AG08396 (cell line): ENCODE measurements around the gene LIN52.

Experiments used
- DNase-seq: peaks from one replicate; pipeline ENCODE4 v3.0.0; 2012; ENCODE audit warnings: low spot score, mixed read lengths

LIN52 gene

DNA sequence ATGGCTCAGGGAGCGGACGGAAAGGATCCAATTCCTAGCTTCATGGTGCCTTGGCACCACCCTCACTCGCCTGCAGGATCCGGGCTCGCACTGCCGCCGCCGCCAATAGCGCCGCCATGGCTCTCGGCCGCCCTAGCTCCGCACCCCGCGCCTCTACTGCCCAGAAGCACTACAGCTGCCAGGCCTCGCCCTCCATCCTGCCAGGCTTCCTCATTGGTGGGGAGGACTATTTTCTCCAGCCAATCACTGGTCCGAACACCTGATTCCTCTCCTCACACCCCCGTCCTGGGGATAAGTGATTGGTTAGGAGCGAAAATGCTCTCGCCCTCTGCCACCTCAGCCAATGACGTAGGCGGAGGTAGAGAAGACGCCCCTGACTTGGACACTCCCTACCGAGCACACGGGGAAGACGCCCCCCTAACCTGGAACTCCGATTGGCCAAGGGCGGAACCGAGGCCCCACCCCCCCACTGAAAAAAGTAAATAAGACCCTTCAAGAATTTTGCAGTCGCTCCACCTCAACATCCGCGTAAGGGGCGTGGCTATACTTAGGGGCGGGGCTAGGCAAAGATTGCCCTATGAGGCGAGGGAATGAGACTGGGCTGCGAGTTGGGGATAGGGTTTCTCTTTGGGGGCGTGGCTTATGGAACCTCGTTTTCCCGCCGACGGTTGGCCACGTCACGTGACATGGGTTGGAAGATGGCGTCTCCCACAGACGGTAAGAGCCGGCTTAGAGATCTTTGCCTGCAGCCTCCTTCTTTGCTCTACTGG is at the start of gene LIN52, which contains the start of gene ALDH6A1:
TSS of gene LIN52 (plus strand) at position 680 of the 770 bp plus-strand sequence. CDS start at position 699, 19 bp downstream.
TSS of gene ALDH6A1 (minus strand) at position 177 of the 770 bp plus-strand sequence. CDS start at position 118, 59 bp downstream.
- peak; percentile 99 for DNase-seq

DNA sequence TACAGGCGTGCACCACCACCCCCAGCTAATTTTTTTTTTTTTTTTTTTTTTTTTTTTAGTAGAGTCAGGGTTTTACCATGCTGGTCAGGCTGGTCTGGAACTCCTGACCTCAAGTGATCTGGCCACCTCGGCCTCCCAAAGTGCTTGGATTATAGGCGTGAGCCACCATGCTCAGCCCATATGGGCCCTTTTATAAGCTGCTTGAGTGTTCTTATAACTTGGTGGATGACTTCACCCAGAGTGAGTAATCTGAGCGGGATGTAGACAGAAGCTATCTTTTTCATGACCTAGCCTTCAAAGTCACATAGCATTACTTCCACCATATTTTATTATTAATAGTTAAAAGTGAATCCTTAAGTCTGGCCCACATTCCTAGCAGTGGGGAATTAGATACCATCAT is 49.2 kb upstream of the LIN52 start:
- DNase-seq = peak; percentile 27

- peak; percentile 32 for DNase-seq
Observed at GRCh38 chr14:74038020-74038859, 46.5 kb upstream of the LIN52 start.

GRCh38 chr14:74042296-74042695 is 42.5 kb upstream of the LIN52 start:
- DNase-seq = no peak

DNA sequence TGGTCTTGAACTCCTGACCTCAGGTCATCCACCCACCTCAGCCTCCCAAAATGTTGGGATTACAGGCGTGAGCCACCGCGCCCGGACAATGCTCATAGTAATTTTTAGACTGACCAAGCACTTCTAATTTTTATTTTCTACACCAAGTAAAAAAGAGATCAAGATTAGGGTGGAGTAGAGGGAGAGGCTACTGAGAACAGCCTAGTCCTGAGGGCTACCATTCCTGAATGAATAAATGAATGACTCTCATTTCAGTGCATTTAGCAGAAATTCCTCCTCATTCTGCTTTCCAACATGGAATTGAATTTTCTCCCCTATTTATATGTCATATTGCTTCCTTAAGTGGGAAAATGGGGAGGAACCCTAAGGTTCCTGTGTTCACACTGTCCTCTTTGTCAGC is 39.2 kb upstream of the LIN52 start:
- DNase-seq = no peak

DNA sequence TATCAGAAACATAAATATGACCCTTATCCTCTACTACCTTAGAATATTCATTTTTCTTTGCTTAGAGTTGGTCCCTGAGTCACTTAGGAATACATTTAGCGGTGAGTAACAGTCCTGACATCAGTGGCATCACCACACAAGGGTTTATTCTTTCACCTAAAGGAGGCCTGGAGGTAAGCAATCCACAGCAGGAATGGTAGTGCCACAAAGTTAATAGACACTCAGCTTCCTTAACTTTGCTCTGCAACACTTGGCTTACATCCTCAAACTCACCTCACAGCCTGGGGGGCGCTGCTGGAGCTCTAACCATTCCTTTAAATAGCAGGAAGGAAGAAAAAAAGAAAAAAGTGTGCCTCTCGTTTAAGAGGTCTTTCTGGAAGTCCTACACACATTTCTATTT is 36.5 kb upstream of the LIN52 start:
- no peak for DNase-seq

DNA sequence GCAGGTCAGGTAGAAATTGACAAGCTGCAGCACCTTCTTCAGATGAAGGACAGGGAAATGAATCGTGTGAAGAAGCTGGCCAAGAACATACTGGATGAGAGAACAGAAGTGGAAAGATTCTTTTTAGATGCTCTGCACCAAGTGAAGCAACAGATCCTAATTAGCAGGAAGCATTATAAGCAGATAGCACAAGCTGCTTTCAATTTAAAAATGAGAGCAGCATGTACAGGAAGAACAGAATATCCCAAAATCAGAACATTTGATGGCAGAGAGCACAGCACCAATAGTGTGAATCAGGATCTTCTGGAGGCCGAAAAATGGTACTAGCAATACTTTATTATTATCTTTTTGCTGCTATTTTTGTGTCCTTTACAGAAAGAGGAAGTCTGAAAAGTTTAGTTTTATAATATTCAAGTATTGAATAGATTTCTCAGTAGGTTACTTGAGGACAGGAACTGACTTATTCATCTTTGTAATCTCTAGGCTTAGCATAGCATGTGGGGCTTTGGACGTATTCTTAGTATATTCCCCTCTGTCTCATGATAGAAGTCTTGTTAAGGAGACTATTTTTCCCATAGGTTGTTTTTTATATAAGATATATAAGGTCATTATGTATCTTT is 34.8 kb upstream of the LIN52 start:
- DNase-seq = no peak

DNA sequence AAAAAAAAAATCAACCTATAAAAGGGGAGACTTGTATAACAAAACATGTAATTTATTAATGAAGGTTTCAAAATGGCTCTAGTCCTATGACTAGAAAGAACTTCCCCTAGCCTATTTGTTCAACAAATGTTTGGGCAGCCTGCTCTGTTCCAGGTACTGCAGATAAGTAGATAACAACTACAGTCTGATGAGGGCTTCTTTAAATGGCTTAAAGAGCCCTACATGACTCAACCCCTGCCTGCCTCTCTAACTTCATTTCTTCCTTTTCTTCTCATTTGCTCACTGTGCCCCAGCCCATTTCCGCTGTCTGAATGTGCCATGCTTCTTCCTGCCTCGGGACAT is 22.0 kb upstream of the LIN52 start:
- no peak for DNase-seq

DNA sequence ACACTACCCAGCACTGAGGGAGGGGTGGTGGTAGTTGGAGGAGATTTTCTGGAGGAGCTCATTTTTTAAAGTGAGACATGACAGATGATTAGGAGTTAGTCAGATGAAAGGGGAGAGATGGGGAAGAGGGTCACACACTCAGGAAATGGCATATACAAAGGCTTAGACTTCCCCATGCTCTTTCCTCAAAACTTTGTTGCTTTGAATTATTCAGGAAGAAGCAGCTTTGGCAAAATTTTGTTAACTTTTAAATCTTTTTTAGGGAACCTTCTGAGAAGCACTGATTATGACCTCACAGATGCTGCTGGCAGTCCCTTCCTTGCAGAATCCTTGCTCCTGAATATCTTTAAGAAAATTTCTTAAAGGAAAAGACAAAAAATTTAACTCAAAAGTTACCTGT is 20.3 kb upstream of the LIN52 start:
- DNase-seq = no peak

- no peak for DNase-seq
Observed at GRCh38 chr14:74064883-74065282, 19.9 kb upstream of the LIN52 start.

- DNase-seq = no peak
Observed at GRCh38 chr14:74065746-74066575, 18.8 kb upstream of the LIN52 start.

DNA sequence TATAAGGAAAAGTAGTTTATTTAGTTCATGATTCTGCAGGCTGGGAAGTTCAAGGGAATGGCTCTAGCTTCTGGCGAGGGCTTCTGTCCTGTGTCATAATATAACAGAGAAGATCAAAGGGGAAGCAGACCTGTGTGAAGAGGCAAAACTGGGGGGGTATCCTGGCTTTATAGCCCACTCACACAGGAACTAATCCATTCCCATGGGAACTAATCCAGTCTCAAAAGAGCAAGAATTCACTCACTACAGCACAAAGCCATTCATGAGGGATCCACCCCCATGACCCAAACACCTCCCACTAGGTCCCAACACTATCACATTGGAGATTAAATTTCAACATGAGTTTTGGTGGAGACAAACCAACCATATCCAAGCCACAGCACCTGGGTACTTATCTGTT is 7.4 kb upstream of the LIN52 start:
- no peak for DNase-seq

- no peak for DNase-seq
Observed at GRCh38 chr14:74080820-74081460, 3.8 kb upstream of the LIN52 start.

GRCh38 chr14:74081491-74081890 is 3.3 kb upstream of the LIN52 start:
- no peak for DNase-seq

GRCh38 chr14:74083161-74083560 is 1.6 kb upstream of the LIN52 start:
- DNase-seq = no peak

DNA sequence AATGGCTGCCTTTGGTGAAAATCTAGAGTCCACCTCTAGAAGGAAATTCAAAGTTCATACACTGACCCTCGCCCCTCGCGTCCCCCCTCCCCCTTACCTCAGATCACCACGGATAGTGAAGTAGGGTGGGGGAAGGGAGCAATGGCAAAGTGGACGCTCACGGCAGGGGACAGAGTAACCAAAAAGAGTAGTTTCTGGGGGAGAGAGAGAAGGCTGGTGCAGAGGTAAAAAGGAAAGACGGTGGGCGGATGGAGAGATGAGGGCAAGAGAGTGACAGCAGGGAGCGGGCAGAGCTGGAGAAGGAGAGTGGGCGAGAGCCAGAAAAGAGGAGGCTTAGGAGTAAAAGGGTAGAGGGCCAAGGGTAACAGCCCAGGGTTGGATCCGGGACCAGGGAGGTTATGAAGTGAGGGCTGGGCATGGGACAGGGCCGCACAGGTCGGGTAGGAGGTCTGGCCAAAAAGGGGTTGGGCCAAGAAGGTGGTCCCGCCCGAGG is 926 bp upstream of the LIN52 start:
- no peak for DNase-seq

DNA sequence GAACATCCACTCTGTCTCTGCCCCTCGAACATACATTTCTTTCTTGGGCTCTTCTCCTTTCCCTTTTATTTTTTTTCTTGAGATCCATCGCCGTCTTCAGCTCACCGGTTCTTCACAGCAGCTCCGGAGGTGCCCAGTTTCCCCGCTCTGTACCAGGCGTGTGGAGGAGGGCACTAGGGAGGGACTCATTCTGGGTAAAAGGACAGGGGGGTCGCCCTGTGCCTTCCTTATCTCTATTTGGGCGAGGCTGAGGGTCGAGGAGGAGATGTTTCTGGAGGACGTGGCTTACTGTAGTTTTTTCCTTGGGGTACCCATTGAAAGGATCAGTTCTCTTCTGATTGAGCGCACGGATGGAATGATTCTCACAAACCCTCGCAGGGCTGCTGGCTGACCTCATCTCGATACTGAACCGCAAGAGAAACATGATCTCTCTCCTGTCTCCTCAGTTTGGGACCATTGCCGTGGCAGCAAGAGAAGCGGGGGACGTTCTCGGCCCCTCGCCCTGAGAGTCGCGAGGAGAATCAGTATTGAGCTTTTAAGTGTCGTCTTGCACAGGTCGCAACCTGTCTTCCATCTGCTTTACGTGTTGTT is 386 bp downstream of the LIN52 start:
- DNase-seq = peak; percentile 46

DNA sequence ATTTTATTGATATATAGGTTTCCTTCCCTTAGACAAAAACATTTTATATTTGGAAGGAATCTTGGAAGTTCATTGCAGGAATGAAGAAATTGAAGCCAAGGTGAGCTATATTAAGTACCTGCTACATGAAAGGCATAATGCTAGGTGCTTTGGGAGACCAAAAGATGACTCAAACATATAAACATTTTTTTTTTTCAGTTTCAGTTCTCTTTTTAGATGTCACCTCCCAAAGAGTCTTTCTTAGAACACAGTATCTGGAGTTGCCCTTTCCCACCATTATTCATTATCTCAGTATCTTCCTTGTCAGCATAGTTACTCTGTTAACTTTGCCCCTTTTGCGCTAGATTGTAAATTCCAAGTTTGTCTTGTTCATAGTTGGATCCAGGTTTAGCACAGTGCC is 1.1 kb downstream of the LIN52 start:
- no peak for DNase-seq

DNA sequence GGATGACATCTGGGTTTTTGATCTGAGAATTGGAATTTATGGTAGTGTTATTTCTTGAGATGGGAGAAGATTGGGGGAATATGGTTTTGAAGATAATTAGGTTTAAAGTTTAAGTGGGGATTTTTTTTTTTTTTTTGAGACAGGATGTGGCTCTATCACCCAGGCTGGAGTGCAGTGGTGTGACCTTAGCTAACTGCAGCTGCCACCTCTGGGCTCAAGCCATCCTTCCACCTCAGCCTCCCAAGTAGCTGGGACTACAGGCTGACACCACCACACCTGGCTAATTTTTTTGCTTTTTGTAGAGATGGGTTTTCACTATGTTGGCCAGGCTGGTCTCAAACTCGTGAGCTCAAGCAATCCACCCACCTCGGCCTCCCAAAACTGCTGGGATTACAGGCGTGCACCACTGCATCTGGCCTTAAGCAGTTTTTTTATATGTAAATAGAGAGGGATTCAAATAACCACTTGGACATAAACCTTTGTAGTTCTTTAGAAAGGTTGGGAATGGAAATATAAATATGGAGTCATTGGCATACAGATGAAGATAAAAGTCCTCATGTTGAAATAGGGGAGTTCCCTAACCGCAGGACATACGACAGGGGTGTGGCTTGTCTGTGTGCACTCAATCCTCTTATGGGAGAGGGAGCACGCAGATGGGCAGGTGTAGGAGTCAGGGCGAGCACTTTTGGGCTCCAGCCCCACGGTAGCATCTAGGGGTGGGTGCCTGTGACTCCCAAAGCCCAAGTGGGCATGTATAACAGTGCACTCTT is 4.7 kb downstream of the LIN52 start:
- DNase-seq = no peak

- DNase-seq = no peak
Observed at GRCh38 chr14:74105381-74105780, 20.6 kb downstream of the LIN52 start.
